PC-9 (cell line): ENCODE results near the gene BRD4.

Source experiments
- CTCF ChIP-seq: fragments of 200-600 bp; sonication (generic); conservative IDR thresholded peaks from 2 replicates; pipeline ENCODE4 v1.6.1; 2017; ENCODE audit warnings: mixed run types, antibody characterized with exemption, mild to moderate bottlenecking, moderate library complexity
- EZH2 ChIP-seq: fragments of 200-600 bp; sonication (generic); IDR thresholded peaks from 2 replicates; pipeline ENCODE4 v1.8.0; 2017; ENCODE audit warnings: antibody characterized with exemption, low read depth

DNA sequence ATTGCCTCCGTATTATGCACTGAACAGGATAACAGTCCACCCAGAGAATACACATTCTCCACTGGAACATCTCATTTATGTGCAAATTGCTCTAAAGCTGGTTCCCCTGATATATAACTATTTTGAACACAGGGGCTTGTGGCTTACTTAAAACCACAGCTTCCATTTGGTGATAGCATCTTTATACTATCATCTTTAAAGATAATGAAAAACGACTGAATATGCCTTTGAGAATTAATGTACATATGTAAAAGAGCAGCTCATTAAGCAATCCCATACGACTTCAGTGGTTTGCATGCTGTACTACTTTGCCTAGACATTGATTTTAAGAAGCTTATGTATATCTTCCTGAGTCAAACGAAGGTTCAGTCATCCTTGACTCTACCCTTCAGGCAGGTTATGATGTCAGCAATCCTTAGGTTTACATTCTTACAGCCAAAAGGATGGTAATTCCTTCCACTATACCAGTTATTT is 40.8 kb downstream of the BRD4 start:
- TF ChIP-seq CTCF (no peak), EZH2 (no peak)
